ENCODE data around the gene TRIM39. TPM values are rescaled to one million over a fixed set of nuclear protein-coding genes. Genes with fewer than 3 reads are reported as not detected.

Gene TRIM39
- total and polyA plus RNA-seq, 2 of the 4 experiments (the other 2 are of a cell fraction) = 7.5 to 10.0 TPM

GRCh38 chr6:30312676-30313321 lies 13.9 kb upstream of the TRIM39 start:
- Histone ChIP-seq H3K14ac (replicated peaks; ENCODE audit: low read depth, low read length) (no peak overlapping the region), H4K91ac (ENCODE audit: insufficient read depth, low read depth, low read length) (no peak overlapping the region), H2AK9ac (replicated peaks; ENCODE audit: low read depth, low read length, poor library complexity) (no peak overlapping the region), H3K56ac (ENCODE audit: extremely low read depth, insufficient read depth, low read length) (no peak overlapping the region), H4K8ac (ENCODE audit: low read depth in 2 of 2, low read length in 2 of 2) (no peak overlapping the region), H2BK20ac (ENCODE audit: low read depth, low read length) (no peak overlapping the region), H4K20me1 (ENCODE audit: insufficient read depth, low read length) (peaks cover 74% of the 10 kb centered on the region), H2BK15ac (ENCODE audit: low read depth, low read length) (no peak overlapping the region), H2AFZ (replicated peaks; ENCODE audit: low read length, poor library complexity) (no peak overlapping the region), H4K5ac (ENCODE audit: low read depth, low read length) (no peak overlapping the region), H2BK120ac (ENCODE audit: low read depth, low read length) (no peak overlapping the region), H3K36me3 (ENCODE audit: control insufficient read depth, insufficient read depth, low read length) (peaks cover 13% of the 10 kb centered on the region), H3K79me1 (ENCODE audit: low read depth in 1 of 2, low read length in 2 of 2) (peaks cover 50 to 72% of the 10 kb centered on the region in 2 experiments), H3K9me3 (ENCODE audit: control insufficient read depth, insufficient read depth, low read length) (no peaks in the 10 kb centered on the region), H3K4ac (ENCODE audit: low read depth, low read length) (no peak overlapping the region), H2AK5ac (ENCODE audit: low read depth, low read length) (no peak overlapping the region), H3K9me1 (ENCODE audit: insufficient read depth, low read length) (peaks cover 8% of the 10 kb centered on the region), H3K4me3 (ENCODE audit: insufficient read depth, low read depth, low read length) (no peak overlapping the region), H3K18ac (ENCODE audit: low read depth, low read length) (no peak overlapping the region), H3K27me3 (ENCODE audit: control insufficient read depth, insufficient read depth, low read length) (no peaks in the 10 kb centered on the region), H2BK5ac (ENCODE audit: low read depth, low read length, poor library complexity, severe bottlenecking) (no peak overlapping the region), H3K4me2 (ENCODE audit: low read depth, low read length) (no peak overlapping the region), H3K9ac (ENCODE audit: low read depth, low read length) (no peak overlapping the region), H3K4me1 (ENCODE audit: control insufficient read depth, insufficient read depth, low read length) (no peaks in the 10 kb centered on the region), H3K23ac (ENCODE audit: low read depth, low read length) (no peak overlapping the region), H3K27ac (ENCODE audit: insufficient read depth, low read length) (no peak overlapping the region)
- CTCF ChIA-PET = no interaction called here
- DNase-seq (no peak), ATAC-seq (ENCODE audit: low read depth) (no peak)
- dilution Hi-C loops (cut with HindIII; ENCODE audit: low sequenced_read_pairs, unreplicated experiment) = no loop called here
- in situ Hi-C loops (cut with MboI; ENCODE audit: low sequenced_read_pairs) = no loop called here
- no CpG with 5 or more reads among the region's 1 CpG for WGBS, 2 experiments (ENCODE audit: extremely low coverage in 2 of 2, insufficient read length in 1 of 2)
- intact Hi-C loops (cut with micrococcal nuclease) = no loop called here
- TF ChIP-seq CHD1 (IDR thresholded peaks at IDR 0.05; ENCODE audit: low read depth, low read length) (no peak), POLR2A (IDR thresholded peaks at IDR 0.05; ENCODE audit: low read depth, low read length) (0 out of 2 replicates have a peak, but pooled peaks have one; percentile 11), SMC3 (IDR thresholded peaks at IDR 0.05; ENCODE audit: low read depth, low read length) (no peak)
- BruUV-seq (replicated peaks) = no TSS peak
- POLR2A ChIA-PET (ENCODE audit: unreplicated experiment) = no interaction called here

Measured in IMR-90 (cell line).